Measurements from ENCODE around the gene RGS12. TPM values are rescaled to one million over a fixed set of nuclear protein-coding genes. Genes with fewer than 3 reads are reported as not detected.

Gene RGS12
- total RNA-seq, 2 experiments from 2014 or later: 5.2 to 6.4 TPM

DNA sequence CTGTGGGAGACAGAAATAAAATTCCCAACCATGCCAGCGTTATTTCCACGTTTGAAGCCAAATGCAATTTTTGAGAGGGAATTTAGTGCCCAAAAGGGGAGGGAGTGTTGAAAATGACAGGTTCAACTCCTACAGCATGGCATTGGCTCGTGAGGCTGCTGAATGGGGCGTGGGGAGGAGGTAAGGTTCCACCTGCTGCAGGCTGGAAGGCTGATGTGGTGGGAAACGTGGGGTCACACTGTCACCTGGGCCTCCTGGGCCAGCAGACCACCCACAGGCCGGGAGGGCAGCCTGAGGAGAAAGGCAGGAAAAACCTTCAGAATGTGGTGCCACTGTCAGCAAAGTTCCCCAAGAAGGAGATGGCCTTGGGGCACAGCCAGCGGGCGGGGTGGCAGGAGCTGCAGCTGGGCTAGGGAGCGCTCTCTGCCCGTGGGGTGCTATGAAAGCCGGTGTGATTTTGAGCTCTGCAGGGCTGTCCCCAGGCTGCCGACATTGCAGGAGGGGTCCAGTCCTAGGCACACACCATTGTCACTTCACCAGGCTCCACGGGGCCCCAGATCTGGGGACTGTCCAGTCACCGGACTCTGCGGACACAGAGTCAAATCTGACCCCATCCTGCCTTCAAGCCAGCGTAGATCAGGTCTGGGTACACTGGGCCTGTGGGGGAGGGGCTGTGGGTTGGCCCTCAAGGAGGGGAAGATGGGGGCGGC lies 24.3 kb upstream of the RGS12 start:
- Histone ChIP-seq H3K27ac (ENCODE audit: low read depth, low read length, poor library complexity, severe bottlenecking) (no peak overlapping the region), H3K36me3 (ENCODE audit: insufficient read depth, low read length) (no peaks in the 10 kb centered on the region), H3K4me2 (ENCODE audit: low read length) (no peak overlapping the region), H3K79me2 (ENCODE audit: insufficient read depth, low read depth, low read length) (no peaks in the 10 kb centered on the region), H3K4me1 (ENCODE audit: insufficient read depth, low read length, poor library complexity, severe bottlenecking) (no peaks in the 10 kb centered on the region), H4K20me1 (ENCODE audit: insufficient read depth, low read length) (no peaks in the 10 kb centered on the region), H3K9me2 (ENCODE audit: insufficient read depth, low read length) (no peaks in the 10 kb centered on the region), H2AFZ (ENCODE audit: low read length) (no peak overlapping the region), H3K4me3 (ENCODE audit: low read depth, low read length, poor library complexity, severe bottlenecking) (no peak overlapping the region), H3K9me3 (ENCODE audit: low read length) (no peaks in the 10 kb centered on the region)
- CTCF ChIA-PET (ENCODE audit: unreplicated experiment): interaction anchor here (0.6 kb wide), 1 partner anchor 190 kb away, joined by 5 read pairs; no protein-coding TSS in a partner anchor
- no TSS peak for BruUV-seq (replicated peaks)
- POLR2A ChIA-PET: no interaction called here
- intact Hi-C loops (cut with micrococcal nuclease; ENCODE audit: unreplicated experiment): no loop called here
- no peak for DNase-seq (ENCODE audit: low spot score)
- no peak for TF ChIP-seq EZH2phosphoT487 (IDR thresholded peaks at IDR 0.05; ENCODE audit: borderline replicate concordance, low read depth, low read length)
- TF ChIP-seq, protein P1, sequence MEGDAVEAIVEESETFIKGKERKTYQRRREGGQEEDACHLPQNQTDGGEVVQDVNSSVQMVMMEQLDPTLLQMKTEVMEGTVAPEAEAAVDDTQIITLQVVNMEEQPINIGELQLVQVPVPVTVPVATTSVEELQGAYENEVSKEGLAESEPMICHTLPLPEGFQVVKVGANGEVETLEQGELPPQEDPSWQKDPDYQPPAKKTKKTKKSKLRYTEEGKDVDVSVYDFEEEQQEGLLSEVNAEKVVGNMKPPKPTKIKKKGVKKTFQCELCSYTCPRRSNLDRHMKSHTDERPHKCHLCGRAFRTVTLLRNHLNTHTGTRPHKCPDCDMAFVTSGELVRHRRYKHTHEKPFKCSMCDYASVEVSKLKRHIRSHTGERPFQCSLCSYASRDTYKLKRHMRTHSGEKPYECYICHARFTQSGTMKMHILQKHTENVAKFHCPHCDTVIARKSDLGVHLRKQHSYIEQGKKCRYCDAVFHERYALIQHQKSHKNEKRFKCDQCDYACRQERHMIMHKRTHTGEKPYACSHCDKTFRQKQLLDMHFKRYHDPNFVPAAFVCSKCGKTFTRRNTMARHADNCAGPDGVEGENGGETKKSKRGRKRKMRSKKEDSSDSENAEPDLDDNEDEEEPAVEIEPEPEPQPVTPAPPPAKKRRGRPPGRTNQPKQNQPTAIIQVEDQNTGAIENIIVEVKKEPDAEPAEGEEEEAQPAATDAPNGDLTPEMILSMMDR (conservative IDR thresholded peaks at IDR 0.05; ENCODE audit: low read length): no peak

DNA sequence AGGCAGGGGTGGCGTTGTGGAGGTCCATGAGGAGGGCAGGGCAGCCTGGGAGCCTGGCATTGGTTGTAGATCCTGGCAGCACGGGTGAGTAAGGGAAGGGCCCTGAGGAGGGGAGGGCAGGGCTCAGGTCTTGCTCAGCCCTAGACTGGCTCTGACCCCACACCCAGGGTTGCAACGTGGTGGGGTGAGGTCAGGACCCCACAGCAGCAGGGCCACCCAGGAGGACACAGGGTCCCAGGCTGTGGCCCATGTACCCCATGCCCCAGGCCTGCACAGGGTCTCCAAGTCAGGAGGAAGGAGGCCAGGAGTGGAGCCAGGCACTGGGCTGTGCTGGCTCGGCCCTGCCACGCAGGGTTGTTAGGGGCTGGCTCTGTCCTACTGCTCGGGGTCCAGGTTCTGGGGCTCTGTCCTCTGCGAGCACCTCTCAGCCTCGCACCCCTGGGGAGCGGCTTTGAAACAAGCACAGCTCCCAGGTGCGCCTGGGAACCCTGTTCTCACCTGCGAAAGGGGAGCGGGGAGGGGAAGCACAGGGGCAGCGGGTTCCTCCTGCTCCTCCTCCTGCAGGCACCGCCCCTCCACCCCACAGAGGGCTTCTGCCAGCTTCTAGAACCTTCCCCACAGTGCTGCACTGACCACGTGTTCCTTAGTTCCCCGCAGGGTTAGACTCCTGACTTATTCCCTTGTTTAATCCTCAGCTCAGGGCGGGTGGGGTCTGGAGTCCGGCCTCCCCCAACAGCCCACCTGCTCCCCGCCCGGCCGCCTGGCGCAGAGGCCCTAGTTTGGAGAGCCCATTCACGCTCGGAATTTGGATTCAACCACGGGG lies 23.5 kb upstream of the RGS12 start:
- intact Hi-C loops (cut with micrococcal nuclease; ENCODE audit: unreplicated experiment): no loop called here
- DNase-seq (ENCODE audit: low spot score): no peak

More for the DNA sequence above, 23.5 kb upstream of the RGS12 start:
- ChIA-PET CTCF (ENCODE audit: unreplicated experiment) (no interaction called here), POLR2A (no interaction called here)
- Histone ChIP-seq H3K4me1 (ENCODE audit: insufficient read depth, low read length, poor library complexity, severe bottlenecking) (no peaks in the 10 kb centered on the region), H2AFZ (ENCODE audit: low read length) (no peak overlapping the region), H3K27ac (ENCODE audit: low read depth, low read length, poor library complexity, severe bottlenecking) (no peak overlapping the region), H3K9me2 (ENCODE audit: insufficient read depth, low read length) (no peaks in the 10 kb centered on the region), H3K79me2 (ENCODE audit: insufficient read depth, low read depth, low read length) (no peaks in the 10 kb centered on the region), H3K36me3 (ENCODE audit: insufficient read depth, low read length) (no peaks in the 10 kb centered on the region), H3K4me2 (ENCODE audit: low read length) (no peak overlapping the region), H4K20me1 (ENCODE audit: insufficient read depth, low read length) (no peaks in the 10 kb centered on the region), H3K4me3 (ENCODE audit: low read depth, low read length, poor library complexity, severe bottlenecking) (no peak overlapping the region), H3K9me3 (ENCODE audit: low read length) (no peaks in the 10 kb centered on the region)
- TF ChIP-seq EZH2phosphoT487 (IDR thresholded peaks at IDR 0.05; ENCODE audit: borderline replicate concordance, low read depth, low read length): no peak
- TF ChIP-seq, protein P1 (conservative IDR thresholded peaks at IDR 0.05; ENCODE audit: low read length): no peak
- no TSS peak for BruUV-seq (replicated peaks)
